Neural progenitor cell (in vitro differentiated cells): Measurements from ENCODE around the gene CLIC5.

ENCODE experiments used
- EZH2 ChIP-seq: fragments of 200-600 bp; sonication (generic); IDR thresholded peaks from 2 replicates; pipeline ENCODE4 v1.6.1; 2017; ENCODE audit warnings: antibody characterized with exemption, mild to moderate bottlenecking, moderate library complexity
- EZH2phosphoT487 ChIP-seq: fragments of 200-600 bp; sonication (generic); IDR thresholded peaks from 2 replicates; pipeline ENCODE4 v1.6.1; 2017; ENCODE audit warnings: antibody characterized with exemption
- TF ChIP-seq, protein P1 (sequence below): fragments of 200-600 bp; sonication (generic); IDR thresholded peaks from 2 replicates; pipeline ENCODE4 v1.5.1; 2017; ENCODE audit warnings: antibody characterized with exemption, mild to moderate bottlenecking

DNA sequence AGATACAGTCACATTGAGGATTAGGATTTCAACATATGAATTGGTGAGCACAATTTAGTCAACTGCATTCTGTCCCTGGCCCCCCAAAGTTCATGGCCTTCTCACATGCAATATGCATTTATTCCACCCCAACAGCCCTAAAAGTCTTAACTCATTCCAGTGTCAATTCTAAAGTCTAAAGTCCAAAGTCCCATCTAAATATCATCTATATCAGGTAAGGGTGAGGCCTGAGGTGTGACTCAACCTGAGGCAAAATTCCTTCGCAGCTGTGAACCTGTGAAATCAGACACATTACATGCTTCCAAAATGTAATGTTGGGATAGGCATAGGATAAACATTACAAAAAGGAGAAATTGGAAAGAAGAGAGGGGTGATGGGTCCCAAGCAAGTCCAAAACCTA is 27.8 kb downstream of the CLIC5 start:
- TF ChIP-seq, protein P1, sequence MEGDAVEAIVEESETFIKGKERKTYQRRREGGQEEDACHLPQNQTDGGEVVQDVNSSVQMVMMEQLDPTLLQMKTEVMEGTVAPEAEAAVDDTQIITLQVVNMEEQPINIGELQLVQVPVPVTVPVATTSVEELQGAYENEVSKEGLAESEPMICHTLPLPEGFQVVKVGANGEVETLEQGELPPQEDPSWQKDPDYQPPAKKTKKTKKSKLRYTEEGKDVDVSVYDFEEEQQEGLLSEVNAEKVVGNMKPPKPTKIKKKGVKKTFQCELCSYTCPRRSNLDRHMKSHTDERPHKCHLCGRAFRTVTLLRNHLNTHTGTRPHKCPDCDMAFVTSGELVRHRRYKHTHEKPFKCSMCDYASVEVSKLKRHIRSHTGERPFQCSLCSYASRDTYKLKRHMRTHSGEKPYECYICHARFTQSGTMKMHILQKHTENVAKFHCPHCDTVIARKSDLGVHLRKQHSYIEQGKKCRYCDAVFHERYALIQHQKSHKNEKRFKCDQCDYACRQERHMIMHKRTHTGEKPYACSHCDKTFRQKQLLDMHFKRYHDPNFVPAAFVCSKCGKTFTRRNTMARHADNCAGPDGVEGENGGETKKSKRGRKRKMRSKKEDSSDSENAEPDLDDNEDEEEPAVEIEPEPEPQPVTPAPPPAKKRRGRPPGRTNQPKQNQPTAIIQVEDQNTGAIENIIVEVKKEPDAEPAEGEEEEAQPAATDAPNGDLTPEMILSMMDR, result no peak
- TF ChIP-seq EZH2, result no peak
- TF ChIP-seq EZH2phosphoT487, result no peak
